MM.1S (cell line): ENCODE data around the gene APRT.

Experiments used
- DNase-seq: peaks from one replicate; pipeline ENCODE4 v3.0.0-alpha.2; 2015
- H2AFZ ChIP-seq: fragments of 300-600 bp; sonication (generic); 2 replicates; pipeline ENCODE4 v1.6.0; 2016; ENCODE audit warnings: antibody characterized with exemption, low read length
- H3F3A ChIP-seq: fragments of 300-600 bp; sonication (generic); 2 replicates; pipeline ENCODE4 v1.6.1; 2016; ENCODE audit warnings: mild to moderate bottlenecking, antibody characterized with exemption, low read length, moderate library complexity, mixed read lengths; ENCODE audit not compliant: insufficient read depth
- H3K27ac ChIP-seq: fragments of 300-600 bp; sonication (generic); 2 replicates; pipeline ENCODE4 v1.5.1; 2016; ENCODE audit warnings: mild to moderate bottlenecking, low read length
- H3K27me3 ChIP-seq: fragments of 300-600 bp; sonication (generic); replicated peaks from 2 replicates; pipeline ENCODE4 v1.6.0; 2016; ENCODE audit warnings: low read length; ENCODE audit not compliant: insufficient read depth
- H3K36me3 ChIP-seq: fragments of 300-600 bp; sonication (generic); replicated peaks from 2 replicates; pipeline ENCODE4 v1.6.1; 2016; ENCODE audit warnings: mild to moderate bottlenecking, low read length, mixed read lengths; ENCODE audit not compliant: insufficient read depth
- H3K4me1 ChIP-seq: fragments of 300-600 bp; sonication (generic); 2 replicates; pipeline ENCODE4 v1.6.1; 2016; ENCODE audit warnings: low read length, mixed read lengths
- H3K4me2 ChIP-seq: fragments of 300-600 bp; sonication (generic); 2 replicates; pipeline ENCODE4 v1.6.0; 2016; ENCODE audit warnings: low read depth, low read length
- H3K4me3 ChIP-seq: fragments of 300-600 bp; sonication (generic); 2 replicates; pipeline ENCODE4 v1.5.1; 2016; ENCODE audit warnings: low read length, mixed read lengths
- H3K79me2 ChIP-seq: fragments of 300-600 bp; sonication (generic); 2 replicates; pipeline ENCODE4 v1.6.1; 2016; ENCODE audit warnings: mixed run types, low read length, mixed read lengths
- H3K9ac ChIP-seq: fragments of 300-600 bp; sonication (generic); 2 replicates; pipeline ENCODE4 v1.6.1; 2016; ENCODE audit warnings: low read length, mixed read lengths
- H3K9me2 ChIP-seq: fragments of 300-600 bp; sonication (generic); replicated peaks from 2 replicates; pipeline ENCODE4 v1.6.1; 2016; ENCODE audit warnings: mild to moderate bottlenecking, low read length, mixed read lengths; ENCODE audit not compliant: insufficient read depth
- H3K9me3 ChIP-seq: fragments of 300-600 bp; sonication (generic); replicated peaks from 2 replicates; pipeline ENCODE4 v1.6.1; 2016; ENCODE audit warnings: mild to moderate bottlenecking, low read length, mixed read lengths; ENCODE audit not compliant: insufficient read depth
- H4K20me1 ChIP-seq: fragments of 300-600 bp; sonication (generic); 2 replicates; pipeline ENCODE4 v1.6.1; 2016; ENCODE audit warnings: mild to moderate bottlenecking, low read length, moderate library complexity, mixed read lengths; ENCODE audit not compliant: insufficient read depth
- EZH2 ChIP-seq: fragments of 300-600 bp; sonication (generic); optimal IDR thresholded peaks from 2 replicates; pipeline ENCODE3; 2017; ENCODE audit warnings: low read depth, mild to moderate bottlenecking, antibody characterized with exemption, low read length, mixed read lengths
- EZH2phosphoT487 ChIP-seq: fragments of 300-600 bp; sonication (generic); IDR thresholded peaks from 2 replicates; pipeline ENCODE4 v1.6.1; 2018; ENCODE audit warnings: antibody characterized with exemption, low read length
- TF ChIP-seq, protein P1 (sequence below): fragments of 300-600 bp; sonication (generic); IDR thresholded peaks from 2 replicates; pipeline ENCODE4 v1.5.1; 2016; ENCODE audit warnings: antibody characterized with exemption, low read length, mixed read lengths

APRT gene

DNA sequence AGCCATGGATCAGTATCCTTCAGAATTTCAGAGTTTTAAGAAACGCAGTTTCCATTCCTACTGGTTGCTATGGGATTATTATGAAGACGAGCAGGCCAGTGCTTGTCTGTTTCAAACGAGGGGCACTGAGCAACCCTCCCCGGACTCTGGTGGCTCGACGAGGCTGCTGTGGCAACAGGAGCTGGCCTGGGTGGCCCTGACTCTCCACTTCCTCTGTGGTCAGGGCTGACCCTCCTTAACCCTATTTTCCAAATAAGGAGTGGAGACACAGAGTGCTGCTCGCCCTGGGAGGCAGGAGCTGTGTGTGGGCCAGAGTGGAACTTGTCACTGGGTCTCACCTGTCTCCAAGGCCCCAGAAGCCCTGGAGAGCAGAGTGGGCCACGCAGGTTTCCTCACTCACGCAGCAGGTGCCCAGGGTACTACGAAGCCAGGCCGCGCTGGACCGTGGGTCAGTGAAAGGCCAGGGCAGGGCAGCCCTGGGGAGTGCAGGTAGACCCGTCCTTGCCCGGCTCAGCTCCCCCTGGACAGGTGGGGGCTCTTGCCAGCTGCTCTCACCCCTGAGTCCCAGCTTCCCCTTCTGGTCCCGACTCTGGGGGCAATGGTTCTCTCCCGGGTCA, 41.7 kb upstream of the APRT start:
- Histone ChIP-seq H3K27me3 (no peaks in the 10 kb centered on the region), H3K9me3 (no peaks in the 10 kb centered on the region), H3K79me2 (peaks cover 14% of the 10 kb centered on the region), H2AFZ (no peak overlapping the region), H3K4me1 (no peaks in the 10 kb centered on the region), H3K27ac (no peak overlapping the region), H3K4me3 (no peak overlapping the region), H3K9ac (no peak overlapping the region), H3K9me2 (no peaks in the 10 kb centered on the region), H3K36me3 (no peaks in the 10 kb centered on the region), H4K20me1 (no peaks in the 10 kb centered on the region), H3K4me2 (no peak overlapping the region), H3F3A (no peaks in the 10 kb centered on the region)
- no peak for TF ChIP-seq EZH2phosphoT487
- no peak for TF ChIP-seq EZH2
- no peak for DNase-seq

- H3K4me1 ChIP-seq = no peaks in the 10 kb centered on the region
- H3K27ac ChIP-seq = no peak overlapping the region
- no peak overlapping the region for H3K4me2 ChIP-seq
- no peak for DNase-seq
- no peak overlapping the region for H2AFZ ChIP-seq
- H3K36me3 ChIP-seq = no peaks in the 10 kb centered on the region
- H3K9me2 ChIP-seq = no peaks in the 10 kb centered on the region
- H3K9ac ChIP-seq = no peak overlapping the region
- no peaks in the 10 kb centered on the region for H3K9me3 ChIP-seq
- H4K20me1 ChIP-seq = no peaks in the 10 kb centered on the region
- no peaks in the 10 kb centered on the region for H3K27me3 ChIP-seq
- H3F3A ChIP-seq = no peaks in the 10 kb centered on the region
- H3K79me2 ChIP-seq = no peaks in the 10 kb centered on the region
- TF ChIP-seq, protein P1, sequence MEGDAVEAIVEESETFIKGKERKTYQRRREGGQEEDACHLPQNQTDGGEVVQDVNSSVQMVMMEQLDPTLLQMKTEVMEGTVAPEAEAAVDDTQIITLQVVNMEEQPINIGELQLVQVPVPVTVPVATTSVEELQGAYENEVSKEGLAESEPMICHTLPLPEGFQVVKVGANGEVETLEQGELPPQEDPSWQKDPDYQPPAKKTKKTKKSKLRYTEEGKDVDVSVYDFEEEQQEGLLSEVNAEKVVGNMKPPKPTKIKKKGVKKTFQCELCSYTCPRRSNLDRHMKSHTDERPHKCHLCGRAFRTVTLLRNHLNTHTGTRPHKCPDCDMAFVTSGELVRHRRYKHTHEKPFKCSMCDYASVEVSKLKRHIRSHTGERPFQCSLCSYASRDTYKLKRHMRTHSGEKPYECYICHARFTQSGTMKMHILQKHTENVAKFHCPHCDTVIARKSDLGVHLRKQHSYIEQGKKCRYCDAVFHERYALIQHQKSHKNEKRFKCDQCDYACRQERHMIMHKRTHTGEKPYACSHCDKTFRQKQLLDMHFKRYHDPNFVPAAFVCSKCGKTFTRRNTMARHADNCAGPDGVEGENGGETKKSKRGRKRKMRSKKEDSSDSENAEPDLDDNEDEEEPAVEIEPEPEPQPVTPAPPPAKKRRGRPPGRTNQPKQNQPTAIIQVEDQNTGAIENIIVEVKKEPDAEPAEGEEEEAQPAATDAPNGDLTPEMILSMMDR = no peak
- TF ChIP-seq EZH2 (no peak), EZH2phosphoT487 (no peak)
- no peak overlapping the region for H3K4me3 ChIP-seq
Measured at GRCh38 chr16:88851616-88852015, 39.9 kb upstream of the APRT start.

GRCh38 chr16:88850531-88851199, 38.9 kb upstream of the APRT start:
- Histone ChIP-seq H3K4me3 (no peak overlapping the region), H3K9me3 (no peaks in the 10 kb centered on the region), H3K27ac (no peak overlapping the region), H2AFZ (no peak overlapping the region), H3K27me3 (no peaks in the 10 kb centered on the region), H3K79me2 (no peaks in the 10 kb centered on the region), H3K4me2 (no peak overlapping the region), H4K20me1 (no peaks in the 10 kb centered on the region), H3K4me1 (no peaks in the 10 kb centered on the region), H3K9ac (no peak overlapping the region), H3K36me3 (no peaks in the 10 kb centered on the region), H3K9me2 (no peaks in the 10 kb centered on the region), H3F3A (no peaks in the 10 kb centered on the region)
- TF ChIP-seq, protein P1 = no peak
- DNase-seq = no peak

DNA sequence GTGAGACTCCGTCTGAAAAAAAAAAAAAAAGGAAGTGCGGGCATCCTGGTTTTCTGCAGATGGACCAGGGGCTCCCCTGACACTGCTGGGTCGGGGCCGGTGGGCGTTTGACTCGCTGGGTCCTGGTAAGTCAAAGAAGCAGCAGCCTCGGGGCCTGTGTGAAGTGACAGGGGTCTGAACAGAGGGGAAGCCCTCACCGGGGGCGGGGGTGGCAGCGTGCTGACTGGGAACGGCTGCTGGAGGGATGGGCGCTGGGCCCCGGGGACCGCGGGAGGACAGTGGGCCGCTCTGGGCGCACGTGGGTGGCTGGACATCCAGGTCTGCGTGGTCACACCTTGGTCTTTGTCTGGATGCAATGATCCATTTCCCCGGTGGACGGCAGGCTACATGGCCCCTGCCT, 36.8 kb upstream of the APRT start:
- H3K9me3 ChIP-seq = no peaks in the 10 kb centered on the region
- H3F3A ChIP-seq = no peaks in the 10 kb centered on the region
- H3K4me2 ChIP-seq = no peak overlapping the region
- no peaks in the 10 kb centered on the region for H4K20me1 ChIP-seq
- H3K9me2 ChIP-seq = no peaks in the 10 kb centered on the region
- no peaks in the 10 kb centered on the region for H3K36me3 ChIP-seq
- DNase-seq = no peak
- H3K27ac ChIP-seq = no peak overlapping the region
- no peaks in the 10 kb centered on the region for H3K4me1 ChIP-seq
- no peak overlapping the region for H2AFZ ChIP-seq
- no peak overlapping the region for H3K4me3 ChIP-seq
- H3K27me3 ChIP-seq = no peaks in the 10 kb centered on the region
- TF ChIP-seq, protein P1 = no peak
- TF ChIP-seq EZH2phosphoT487 = no peak
- TF ChIP-seq EZH2 = no peak
- H3K79me2 ChIP-seq = no peaks in the 10 kb centered on the region
- no peak overlapping the region for H3K9ac ChIP-seq
